Subcutaneous abdominal adipose tissue (tissue), 5 donors: Measurements from ENCODE around the gene HDHD3.
"Not testable (repeated sequence)": the region's sequence is repeated elsewhere in the genome, so short reads cannot be mapped to it uniquely, and the experiment has no call there.

Experiments used
- H3K27ac ChIP-seq: one replicate; pipeline ENCODE4 v1.7.0; 2013; ENCODE audit warnings: low read depth, mild to moderate bottlenecking, inconsistent platforms, low read length, moderate library complexity
- H3K27me3 ChIP-seq, 5 donors: one replicate each; pipeline ENCODE4 v1.7.0; 2013; ENCODE audit warnings: low read length in 5 of 5, inconsistent platforms in 1 of 5; ENCODE audit not compliant: control insufficient read depth in 5 of 5, insufficient read depth in 4 of 5
- H3K36me3 ChIP-seq, 5 donors: one replicate each; pipeline ENCODE4 v1.7.0; 2013; ENCODE audit warnings: low read length in 5 of 5; ENCODE audit not compliant: control insufficient read depth in 5 of 5, insufficient read depth in 5 of 5
- H3K4me1 ChIP-seq, 5 donors: one replicate each; pipeline ENCODE4 v1.7.0; 2013; ENCODE audit warnings: low read length in 5 of 5, mild to moderate bottlenecking in 3 of 5, moderate library complexity in 1 of 5; ENCODE audit not compliant: control insufficient read depth in 5 of 5, insufficient read depth in 5 of 5
- H3K4me3 ChIP-seq, 5 donors: one replicate each; pipeline ENCODE4 v1.7.0; 2013; ENCODE audit warnings: low read length in 5 of 5, low read depth in 1 of 5
- H3K9ac ChIP-seq, 5 donors: one replicate each; pipeline ENCODE4 v1.7.0; 2013; ENCODE audit warnings: low read length in 5 of 5, mild to moderate bottlenecking in 4 of 5, moderate library complexity in 3 of 5
- H3K9me3 ChIP-seq, 5 donors: one replicate each; pipeline ENCODE4 v1.7.0; 2013; ENCODE audit warnings: low read length in 5 of 5; ENCODE audit not compliant: control insufficient read depth in 5 of 5
- donor health status: healthy.
- donor health status: healthy.
- donor health status: healthy.
- donor health status: healthy.
- donor health status: healthy.

Gene HDHD3

GRCh38 chr9:113406353-113406752, 29.6 kb upstream of the HDHD3 start:
- Histone ChIP-seq H3K4me1 (peaks cover 12 to 41% (median 35%) of the 10 kb centered on the region in 5 donors), H3K36me3 (peaks cover 12 to 16% (median 14%) of the 10 kb centered on the region in 5 donors)
- not testable (repeated sequence) for H3K4me3 ChIP-seq, H3K9ac ChIP-seq, H3K9me3 ChIP-seq, H3K27ac ChIP-seq, H3K27me3 ChIP-seq

- H3K36me3 ChIP-seq = peaks cover 8 to 14% (median 12%) of the 10 kb centered on the region in 5 donors
- H3K27me3 ChIP-seq = no peaks in the 10 kb centered on the region
- H3K9me3 ChIP-seq = no peaks in the 10 kb centered on the region
- peak overlapping the region in 1 of 5 donors; percentile 57 for H3K9ac ChIP-seq
- H3K4me3 ChIP-seq = no peak overlapping the region
- peaks cover 5 to 53% (median 41%) of the 10 kb centered on the region in 5 donors for H3K4me1 ChIP-seq
- no peak overlapping the region for H3K27ac ChIP-seq
Observed at GRCh38 chr9:113403646-113404045, 26.9 kb upstream of the HDHD3 start.

- Histone ChIP-seq H3K9ac (peak within 1 kb of the TSS; percentile 39 to 82 (median 74)), H3K4me3 (peak within 1 kb of the TSS; percentile 65 to 91 (median 80)), H3K9me3 (no peaks in the 10 kb centered on the region), H3K27ac (peak within 1 kb of the TSS; percentile 68), H3K4me1 (peaks cover 5 to 57% (median 52%) of the 10 kb centered on the region in 5 donors), H3K27me3 (no peaks in the 10 kb centered on the region), H3K36me3 (no peaks in the 10 kb centered on the region)
Observed at GRCh38 chr9:113401027-113401792, 24.4 kb upstream of the HDHD3 start, which contains the start of gene ALAD. ALAD (minus strand) TSS chr9:113401284; CDS start chr9:113393559, 7,725 bp downstream.

- H3K9ac ChIP-seq = peak overlapping the region in 4 of 5 donors; percentile 30 to 80 (median 50)
- no peaks in the 10 kb centered on the region for H3K9me3 ChIP-seq
- H3K4me1 ChIP-seq = peaks cover 5 to 61% (median 50%) of the 10 kb centered on the region in 5 donors
- peak overlapping the region; percentile 60 for H3K27ac ChIP-seq
- peak overlapping the region; percentile 26 to 91 (median 79) for H3K4me3 ChIP-seq
- H3K36me3 ChIP-seq = peaks cover 0 to 6% (median 0%) of the 10 kb centered on the region in 5 donors
- H3K27me3 ChIP-seq = no peaks in the 10 kb centered on the region
Observed at GRCh38 chr9:113399646-113400200, 22.9 kb upstream of the HDHD3 start.

- peaks cover 0 to 6% (median 0%) of the 10 kb centered on the region in 5 donors for H3K36me3 ChIP-seq
- no peak overlapping the region for H3K4me3 ChIP-seq
- no peaks in the 10 kb centered on the region for H3K27me3 ChIP-seq
- H3K9ac ChIP-seq = peak overlapping the region in 1 of 5 donors; percentile 21
- H3K4me1 ChIP-seq = peaks cover 5 to 57% (median 42%) of the 10 kb centered on the region in 5 donors
- no peaks in the 10 kb centered on the region for H3K9me3 ChIP-seq
- no peak overlapping the region for H3K27ac ChIP-seq
Observed at GRCh38 chr9:113398796-113399195, 22.0 kb upstream of the HDHD3 start.

- Histone ChIP-seq H3K4me3 (no peak overlapping the region), H3K27me3 (no peaks in the 10 kb centered on the region), H3K9me3 (no peaks in the 10 kb centered on the region), H3K4me1 (peaks cover 5 to 49% (median 35%) of the 10 kb centered on the region in 5 donors), H3K27ac (no peak overlapping the region), H3K36me3 (peaks cover 4 to 14% (median 13%) of the 10 kb centered on the region in 5 donors), H3K9ac (no peak overlapping the region)
Observed at GRCh38 chr9:113397203-113397631, 20.4 kb upstream of the HDHD3 start.

- Histone ChIP-seq H3K9me3 (no peaks in the 10 kb centered on the region), H3K9ac (peak overlapping the region in 1 of 5 donors; percentile 19), H3K36me3 (peaks cover 4 to 34% (median 33%) of the 10 kb centered on the region in 5 donors), H3K27ac (no peak overlapping the region), H3K4me1 (peaks cover 4 to 37% (median 22%) of the 10 kb centered on the region in 5 donors), H3K27me3 (no peaks in the 10 kb centered on the region), H3K4me3 (no peak overlapping the region)
Observed at GRCh38 chr9:113395000-113395861, 18.4 kb upstream of the HDHD3 start.

- H3K9ac ChIP-seq = no peak overlapping the region
- H3K36me3 ChIP-seq = peaks cover 4 to 53% (median 50%) of the 10 kb centered on the region in 5 donors
- H3K4me3 ChIP-seq = no peak overlapping the region
- no peaks in the 10 kb centered on the region for H3K27me3 ChIP-seq
- no peak overlapping the region for H3K27ac ChIP-seq
- H3K4me1 ChIP-seq = peaks cover 0 to 32% (median 14%) of the 10 kb centered on the region in 5 donors
- H3K9me3 ChIP-seq = no peaks in the 10 kb centered on the region
Observed at GRCh38 chr9:113393281-113393680, 16.5 kb upstream of the HDHD3 start.

- H3K27ac ChIP-seq = no peak overlapping the region
- no peak overlapping the region for H3K4me3 ChIP-seq
- H3K9ac ChIP-seq = peak overlapping the region in 1 of 5 donors; percentile 6
- H3K36me3 ChIP-seq = peaks cover 4 to 66% (median 62%) of the 10 kb centered on the region in 5 donors
- H3K9me3 ChIP-seq = no peaks in the 10 kb centered on the region
- peaks cover 4 to 35% (median 27%) of the 10 kb centered on the region in 5 donors for H3K4me1 ChIP-seq
- H3K27me3 ChIP-seq = no peaks in the 10 kb centered on the region
Observed at GRCh38 chr9:113391917-113392316, 15.1 kb upstream of the HDHD3 start.
